Activated T-cell treated with anti-CD3 and anti-CD28 coated beads, Interleukin-2, amount 50 U/mL, for 48 hours (primary cell): ENCODE results near the gene ECM1.

Experiments
- DNase-seq, 2 experiments: peaks; one replicate each; pipeline ENCODE4 v3.0.0-alpha.2; 2020

Gene ECM1

GRCh38 chr1:150507912-150508864, at the start of gene ECM1:
ECM1 (plus strand) TSS chr1:150508109; CDS start chr1:150508210, 101 bp downstream.
- no peak for DNase-seq

- DNase-seq, result peak; percentile 76 to 78
Measured at GRCh38 chr1:150464422-150464826, 43.5 kb upstream of the ECM1 start.

- DNase-seq, result no peak
Measured at GRCh38 chr1:150466964-150467363, 40.9 kb upstream of the ECM1 start.

- DNase-seq, result no peak
Measured at GRCh38 chr1:150469291-150469690, 38.6 kb upstream of the ECM1 start.

- DNase-seq, result no peak
Measured at GRCh38 chr1:150472601-150473200, 35.2 kb upstream of the ECM1 start.

- DNase-seq, result no peak
Measured at GRCh38 chr1:150473659-150474058, 34.2 kb upstream of the ECM1 start.

- no peak for DNase-seq
Measured at GRCh38 chr1:150474869-150475268, 33.0 kb upstream of the ECM1 start.

- no peak for DNase-seq
Measured at GRCh38 chr1:150476754-150477153, 31.2 kb upstream of the ECM1 start.

- no peak for DNase-seq
Measured at GRCh38 chr1:150477320-150477719, 30.6 kb upstream of the ECM1 start.

GRCh38 chr1:150477733-150478132, 30.2 kb upstream of the ECM1 start:
- DNase-seq, result no peak

GRCh38 chr1:150479370-150479769, 28.5 kb upstream of the ECM1 start:
- DNase-seq, result no peak

GRCh38 chr1:150479927-150480352, 28.0 kb upstream of the ECM1 start:
- DNase-seq, result no peak

GRCh38 chr1:150484431-150484830, 23.5 kb upstream of the ECM1 start:
- DNase-seq, result no peak

- DNase-seq, result no peak
Measured at GRCh38 chr1:150484861-150485260, 23.0 kb upstream of the ECM1 start.

- peak; percentile 96 to 97 for DNase-seq
Measured at GRCh38 chr1:150486966-150487762, 20.7 kb upstream of the ECM1 start, which contains the start of gene TARS2. TARS2 (plus strand) TSS chr1:150487419; CDS start chr1:150487451, 32 bp downstream.

GRCh38 chr1:150487763-150488115, 20.2 kb upstream of the ECM1 start:
- peak in 1 of 2 experiments; percentile 33 for DNase-seq

- no peak for DNase-seq
Measured at GRCh38 chr1:150493175-150493574, 14.7 kb upstream of the ECM1 start.

GRCh38 chr1:150498342-150498741, 9.6 kb upstream of the ECM1 start:
- DNase-seq, result no peak

GRCh38 chr1:150505431-150505830, 2.5 kb upstream of the ECM1 start:
- DNase-seq, result no peak

- DNase-seq, result no peak
Measured at GRCh38 chr1:150508982-150509381, 1.1 kb downstream of the ECM1 start.

GRCh38 chr1:150511551-150511950, 3.6 kb downstream of the ECM1 start:
- no peak for DNase-seq

GRCh38 chr1:150511985-150512660, 4.2 kb downstream of the ECM1 start:
- no peak for DNase-seq

GRCh38 chr1:150512846-150513245, 4.9 kb downstream of the ECM1 start:
- DNase-seq, result no peak
